GM06990 (cell line): Measurements from ENCODE around the gene PDGFD.

Experiments
- DNase-seq: peaks from one replicate; pipeline ENCODE4 v3.0.0-alpha.2; 2011; ENCODE audit not compliant: insufficient read length; ENCODE audit errors: extremely low read depth
- H3K27me3 ChIP-seq: replicated peaks from 2 replicates; pipeline ENCODE4 v1.6.0; 2011; ENCODE audit warnings: low read length; ENCODE audit not compliant: control insufficient read depth, insufficient read depth
- H3K36me3 ChIP-seq: 2 replicates; pipeline ENCODE4 v1.5.1; 2011; ENCODE audit warnings: low read length; ENCODE audit not compliant: control insufficient read depth, insufficient read depth
- H3K4me3 ChIP-seq: replicated peaks from 2 replicates; pipeline ENCODE4 v1.5.1; 2011; ENCODE audit warnings: low read depth, mild to moderate bottlenecking, control low read depth, low read length
- CTCF ChIP-seq: IDR thresholded peaks from 2 replicates; pipeline ENCODE4 v1.5.1; 2011; ENCODE audit warnings: low read length, control low read depth, mild to moderate bottlenecking, inconsistent platforms; ENCODE audit not compliant: insufficient read depth, poor library complexity, severe bottlenecking

Gene PDGFD

GRCh38 chr11:104164028-104164520 is at the start of gene PDGFD:
Gene PDGFD, minus strand, starts transcription at chr11:104164147.
- no peaks in the 10 kb centered on the region for H3K36me3 ChIP-seq
- peak; percentile 68 for DNase-seq
- peak; percentile 53 for TF ChIP-seq CTCF
- peak within 1 kb of the TSS; percentile 68 for H3K4me3 ChIP-seq
- peaks cover 1% of the 10 kb centered on the region for H3K27me3 ChIP-seq

GRCh38 chr11:104206936-104207335 is 43.0 kb upstream of the PDGFD start:
- Histone ChIP-seq H3K4me3 (no peak overlapping the region), H3K27me3 (no peaks in the 10 kb centered on the region), H3K36me3 (no peaks in the 10 kb centered on the region)
- TF ChIP-seq CTCF, result no peak
- no peak for DNase-seq

- no peak overlapping the region for H3K4me3 ChIP-seq
- DNase-seq, result no peak
- no peaks in the 10 kb centered on the region for H3K36me3 ChIP-seq
- H3K27me3 ChIP-seq, result no peaks in the 10 kb centered on the region
- no peak for TF ChIP-seq CTCF
Observed at GRCh38 chr11:104205838-104206237, 41.9 kb upstream of the PDGFD start.

- no peak for TF ChIP-seq CTCF
- Histone ChIP-seq H3K4me3 (no peak overlapping the region), H3K27me3 (no peaks in the 10 kb centered on the region)
Observed at GRCh38 chr11:104200688-104201087, 36.7 kb upstream of the PDGFD start.

GRCh38 chr11:104199053-104199452 is 35.1 kb upstream of the PDGFD start:
- Histone ChIP-seq H3K4me3 (no peak overlapping the region), H3K27me3 (no peaks in the 10 kb centered on the region), H3K36me3 (no peaks in the 10 kb centered on the region)
- no peak for TF ChIP-seq CTCF
- no peak for DNase-seq

More at GRCh38 chr11:104200688-104201087, 36.7 kb upstream of the PDGFD start:
- DNase-seq, result no peak
- no peaks in the 10 kb centered on the region for H3K36me3 ChIP-seq

- TF ChIP-seq CTCF, result no peak
- no peaks in the 10 kb centered on the region for H3K27me3 ChIP-seq
- H3K36me3 ChIP-seq, result no peaks in the 10 kb centered on the region
- DNase-seq, result no peak
- no peak overlapping the region for H3K4me3 ChIP-seq
Observed at GRCh38 chr11:104198576-104198975, 34.6 kb upstream of the PDGFD start.
